Right lobe of liver (tissue), 6 donors: ENCODE data around the gene MT4. TPM values are rescaled to one million over a fixed set of nuclear protein-coding genes. Genes with fewer than 3 reads are reported as not detected.

Experiments used
- ATAC-seq, 4 donors: fragments of 200-7000 bp; cut with Tn5 transposase; one replicate each; pipeline ENCODE4 v1.9.1; 2020; ENCODE audit warnings: mild to moderate bottlenecking in 4 of 4, moderate library complexity in 4 of 4
- DNase-seq, 3 donors: peaks; one replicate each; pipeline ENCODE4 v3.0.0-alpha.2; 2020
- H3K27ac ChIP-seq, 3 donors: fragments of 200-600 bp; one replicate each; pipeline ENCODE4 v1.8.0; 2022
- H3K27me3 ChIP-seq, 2 donors: fragments of 200-600 bp; one replicate each; pipeline ENCODE4 v1.8.0; 2022
- H3K36me3 ChIP-seq, 4 donors: fragments of 200-600 bp; sonication (generic) in 1 of 4; one replicate each; pipeline versions ENCODE4 v1.5.1 to v1.8.0; 2017 to 2022; ENCODE audit warnings: control low read depth in 1 of 4
- H3K4me1 ChIP-seq, 4 donors: fragments of 200-600 bp; sonication (generic) in 1 of 4; one replicate each; pipeline versions ENCODE4 v1.5.1 to v1.8.0; 2017 to 2022; ENCODE audit warnings: control low read depth in 1 of 4
- H3K4me3 ChIP-seq, 3 donors: fragments of 200-600 bp; one replicate each; pipeline ENCODE4 v1.8.0; 2022
- H3K9me3 ChIP-seq, 4 donors: fragments of 200-600 bp; sonication (generic) in 1 of 4; one replicate each; pipeline versions ENCODE4 v1.5.1 to v1.8.0; 2017 to 2022; ENCODE audit warnings: control low read depth in 1 of 4
- POLR2A ChIP-seq: fragments of 450-650 bp; IDR thresholded peaks from one replicate; pipeline ENCODE4 v1.6.1; 2017; ENCODE audit warnings: antibody characterized with exemption, mild to moderate bottlenecking
- WGBS: methylation state at CpG from one replicate; pipeline ENCODE4 v1.1.6; 2018; ENCODE audit warnings: low coverage, low lambda C conversion rate; ENCODE audit not compliant: insufficient coverage; ENCODE audit errors: missing lambda C conversion rate; 5-methylcytosine and 5-hydroxymethylcytosine counted together
- intact Hi-C, 2 donors: fragments of 100-400 bp; cut with DNase I; formaldehyde crosslinking; loops; one replicate each; pipeline versions ENCODE4 v1.11.2 to v1.14.1; 2022
- total RNA-seq, 6 experiments: library from RNA; depleted of rRNA in 2 of 6; stranded (reverse); fragments of >200 nt in 2 of 6; fragmentation: NEBNext Ultra II Directional in 3 of 6; extraction: Animal tissue kit (Norgen Biotek cat#: 25700) in 3 of 6; gene quantifications; one replicate each; pipeline versions ENCODE4 v1.1.0 to v1.2.4, GENCODE V29; 2016 to 2023
- TF ChIP-seq, protein P1 (sequence below), 4 donors: fragments of 200-600 bp in 3 of 4; fragments of 450-650 bp in 1 of 4; IDR thresholded peaks; one replicate each; pipeline versions ENCODE4 v1.5.1 to v1.8.0; 2016 to 2022; ENCODE audit warnings: antibody characterized with exemption in 4 of 4, mild to moderate bottlenecking in 2 of 4
- donor health status: DM: no; HTN: yes; CAD: no.
- donor health status: DM: no; HTN: no; CAD: no.
- donor health status: DM: no; HTN: no; CAD: no.
- donor health status: DM: no; HTN: yes; CAD: no.
- donor health status: DM: no; HTN: yes; CAD: no.

MT4 gene
- total RNA-seq, 6 experiments from 2014 or later, result not detected

DNA sequence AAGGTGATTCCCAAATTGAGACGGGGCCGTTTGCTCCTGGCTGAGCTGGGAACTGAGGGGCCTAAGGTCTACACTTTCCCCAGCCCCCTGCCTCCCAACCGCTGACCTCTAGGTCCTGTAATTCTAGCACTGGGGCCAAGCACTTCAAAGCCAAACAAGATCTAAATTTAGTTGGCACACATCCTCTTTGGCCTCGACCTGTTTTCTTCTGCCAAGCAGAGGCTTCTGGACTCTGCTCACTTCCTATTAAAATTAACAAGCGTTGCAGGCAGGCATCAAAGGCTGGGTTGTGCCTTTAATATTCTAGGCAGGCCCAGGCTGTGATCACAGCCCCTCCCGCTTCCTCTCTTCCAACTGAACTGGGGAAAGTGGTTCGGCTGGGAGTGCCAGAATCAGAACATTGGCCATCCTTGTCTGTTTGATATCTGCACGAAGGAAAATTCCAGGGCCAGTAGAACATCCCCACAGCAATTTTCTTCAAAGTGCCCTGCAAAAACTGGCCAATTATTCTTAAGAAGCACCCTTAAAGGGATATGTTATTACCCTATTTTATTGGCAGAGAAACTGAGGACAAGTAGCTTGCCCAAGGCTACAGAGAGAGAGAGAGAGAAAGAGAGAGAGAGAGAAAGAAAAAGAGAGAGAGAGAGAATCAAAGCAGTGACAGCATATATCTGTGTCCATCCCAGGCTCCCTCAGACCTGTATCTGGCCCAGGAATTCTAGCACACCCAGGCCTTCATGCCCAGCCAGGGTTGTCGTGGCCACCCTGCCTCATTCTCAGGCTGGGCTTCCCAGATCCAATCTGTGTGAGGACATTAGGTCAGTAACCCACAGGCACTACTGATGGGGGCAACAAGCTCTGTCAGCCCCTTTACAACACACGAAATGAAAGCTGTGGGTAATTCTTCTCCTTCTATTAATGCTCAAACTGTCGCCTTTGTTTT, 12.8 kb upstream of the MT4 start:
- Histone ChIP-seq H3K36me3 (no peaks in the 10 kb centered on the region), H3K9me3 (no peaks in the 10 kb centered on the region), H3K27ac (peak overlapping the region in 1 of 3 donors; percentile 31), H3K4me1 (peaks cover 0 to 21% (median 8%) of the 10 kb centered on the region in 4 donors), H3K4me3 (no peak overlapping the region), H3K27me3 (no peaks in the 10 kb centered on the region)
- WGBS, result 21% methylated on average over 11 of the region's 11 CpGs
- DNase-seq (peak; percentile 45 to 82 (median 69)), ATAC-seq (peak; percentile 95 to 97 (median 97))
- TF ChIP-seq, protein P1, sequence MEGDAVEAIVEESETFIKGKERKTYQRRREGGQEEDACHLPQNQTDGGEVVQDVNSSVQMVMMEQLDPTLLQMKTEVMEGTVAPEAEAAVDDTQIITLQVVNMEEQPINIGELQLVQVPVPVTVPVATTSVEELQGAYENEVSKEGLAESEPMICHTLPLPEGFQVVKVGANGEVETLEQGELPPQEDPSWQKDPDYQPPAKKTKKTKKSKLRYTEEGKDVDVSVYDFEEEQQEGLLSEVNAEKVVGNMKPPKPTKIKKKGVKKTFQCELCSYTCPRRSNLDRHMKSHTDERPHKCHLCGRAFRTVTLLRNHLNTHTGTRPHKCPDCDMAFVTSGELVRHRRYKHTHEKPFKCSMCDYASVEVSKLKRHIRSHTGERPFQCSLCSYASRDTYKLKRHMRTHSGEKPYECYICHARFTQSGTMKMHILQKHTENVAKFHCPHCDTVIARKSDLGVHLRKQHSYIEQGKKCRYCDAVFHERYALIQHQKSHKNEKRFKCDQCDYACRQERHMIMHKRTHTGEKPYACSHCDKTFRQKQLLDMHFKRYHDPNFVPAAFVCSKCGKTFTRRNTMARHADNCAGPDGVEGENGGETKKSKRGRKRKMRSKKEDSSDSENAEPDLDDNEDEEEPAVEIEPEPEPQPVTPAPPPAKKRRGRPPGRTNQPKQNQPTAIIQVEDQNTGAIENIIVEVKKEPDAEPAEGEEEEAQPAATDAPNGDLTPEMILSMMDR (IDR thresholded peaks at IDR 0.05), result no peak
- TF ChIP-seq POLR2A, result no peak
- intact Hi-C loops, result no loop called here

DNA sequence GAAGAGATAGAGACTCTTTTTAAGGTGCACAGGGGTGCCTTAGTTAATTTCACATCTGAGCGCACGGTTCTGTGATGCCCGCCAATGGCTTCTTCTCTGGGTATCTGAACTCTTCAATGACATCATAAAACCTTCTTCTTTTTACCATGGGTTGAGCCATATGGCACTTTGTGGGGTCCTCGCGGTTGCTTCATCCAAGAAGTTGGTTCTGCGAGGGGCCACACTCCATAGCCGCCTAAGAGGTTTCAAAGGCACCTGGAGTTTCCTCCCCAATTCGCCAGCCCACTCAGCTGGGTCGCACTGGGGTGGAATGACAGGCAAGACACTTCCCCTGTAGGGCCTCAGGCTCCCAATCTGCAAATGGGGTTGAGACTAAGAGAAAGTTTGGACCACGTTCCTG, 10.4 kb upstream of the MT4 start:
- H3K27ac ChIP-seq, result no peak overlapping the region
- no peaks in the 10 kb centered on the region for H3K36me3 ChIP-seq
- no peaks in the 10 kb centered on the region for H3K27me3 ChIP-seq
- 95% methylated on average over 6 of the region's 10 CpGs for WGBS
- no peak overlapping the region for H3K4me3 ChIP-seq
- H3K4me1 ChIP-seq, result peaks cover 0 to 21% (median 8%) of the 10 kb centered on the region in 4 donors
- intact Hi-C loops, result no loop called here
- DNase-seq, result no peak
- no peak for ATAC-seq
- no peaks in the 10 kb centered on the region for H3K9me3 ChIP-seq
- no peak for TF ChIP-seq POLR2A
- TF ChIP-seq, protein P1 (IDR thresholded peaks at IDR 0.05), result no peak

DNA sequence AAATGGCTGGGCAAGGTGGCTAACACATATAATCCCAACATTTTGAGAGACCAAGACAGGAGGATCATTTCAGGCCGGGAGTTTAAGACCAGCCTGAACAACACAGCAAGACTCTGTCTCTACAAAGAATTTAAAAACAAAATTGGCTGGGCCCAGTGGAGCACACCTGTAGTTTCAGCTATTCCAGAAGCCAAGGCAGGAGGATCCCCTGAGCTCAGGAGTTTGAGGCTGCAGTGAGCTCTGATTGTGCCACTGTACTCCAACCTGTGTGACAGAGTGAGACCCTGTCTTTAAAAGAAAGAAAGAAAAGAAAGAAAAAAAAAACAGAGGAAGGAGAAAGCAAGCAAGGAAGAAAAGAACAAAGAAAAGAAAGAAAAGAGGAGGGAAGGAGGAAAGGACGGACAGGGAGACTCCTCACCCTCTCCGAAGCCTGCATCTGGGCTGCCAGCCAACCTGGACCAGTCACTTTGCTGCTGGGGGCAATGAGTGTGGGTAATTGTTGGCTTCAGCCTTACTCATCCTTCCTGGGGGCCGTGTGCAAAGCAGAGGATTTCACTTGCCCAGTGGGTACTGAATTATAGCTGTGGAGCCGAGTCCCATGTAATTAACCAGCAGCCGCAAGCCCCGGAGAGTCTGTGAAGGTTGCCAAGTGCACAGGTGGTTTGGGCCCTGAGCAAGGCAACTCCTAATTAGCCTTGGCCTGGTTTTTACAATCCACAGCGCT, 6.7 kb upstream of the MT4 start:
- H3K27me3 ChIP-seq, result no peaks in the 10 kb centered on the region
- H3K4me1 ChIP-seq, result no peaks in the 10 kb centered on the region
- H3K27ac ChIP-seq, result no peak overlapping the region
- intact Hi-C loops, result no loop called here
- no peak for TF ChIP-seq POLR2A
- TF ChIP-seq, protein P1 (IDR thresholded peaks at IDR 0.05), result no peak
- WGBS, result 90% methylated on average over 1 of the region's 8 CpGs
- H3K36me3 ChIP-seq, result no peaks in the 10 kb centered on the region
- no peaks in the 10 kb centered on the region for H3K9me3 ChIP-seq
- H3K4me3 ChIP-seq, result no peak overlapping the region
- DNase-seq, result no peak
- no peak for ATAC-seq

DNA sequence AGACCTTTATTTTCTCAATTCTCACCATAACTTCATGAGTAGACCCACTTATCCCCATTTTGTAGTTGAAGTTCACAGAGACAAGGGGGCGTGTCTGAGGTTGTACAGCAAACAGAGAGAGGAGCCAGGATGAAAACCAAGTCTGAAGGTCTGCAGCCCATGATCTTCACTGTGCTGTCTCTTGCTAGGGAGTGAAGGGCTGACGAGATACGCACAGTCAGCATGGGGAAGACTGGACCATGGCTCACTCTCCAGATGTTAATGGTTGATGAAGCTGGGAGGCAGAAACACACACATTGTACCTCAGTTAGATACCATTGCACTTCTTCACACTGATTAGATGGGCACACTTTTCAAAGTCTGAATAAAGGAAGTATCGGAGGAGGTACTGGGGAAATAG, 5.8 kb upstream of the MT4 start:
- ATAC-seq, result no peak
- no peak for DNase-seq
- WGBS, result 85% methylated on average over 4 of the region's 4 CpGs

More for the DNA sequence above, 5.8 kb upstream of the MT4 start:
- H3K9me3 ChIP-seq, result no peaks in the 10 kb centered on the region
- no peaks in the 10 kb centered on the region for H3K4me1 ChIP-seq
- no peak for TF ChIP-seq POLR2A
- TF ChIP-seq, protein P1 (IDR thresholded peaks at IDR 0.05), result no peak
- intact Hi-C loops, result no loop called here
- no peak overlapping the region for H3K4me3 ChIP-seq
- no peaks in the 10 kb centered on the region for H3K27me3 ChIP-seq
- no peaks in the 10 kb centered on the region for H3K36me3 ChIP-seq
- no peak overlapping the region for H3K27ac ChIP-seq
